ENCODE measurements around the gene ZNF330.
A peak's percentile ranks its signal among the peaks of the same experiment; 100 is the strongest.

ZNF330 gene

DNA sequence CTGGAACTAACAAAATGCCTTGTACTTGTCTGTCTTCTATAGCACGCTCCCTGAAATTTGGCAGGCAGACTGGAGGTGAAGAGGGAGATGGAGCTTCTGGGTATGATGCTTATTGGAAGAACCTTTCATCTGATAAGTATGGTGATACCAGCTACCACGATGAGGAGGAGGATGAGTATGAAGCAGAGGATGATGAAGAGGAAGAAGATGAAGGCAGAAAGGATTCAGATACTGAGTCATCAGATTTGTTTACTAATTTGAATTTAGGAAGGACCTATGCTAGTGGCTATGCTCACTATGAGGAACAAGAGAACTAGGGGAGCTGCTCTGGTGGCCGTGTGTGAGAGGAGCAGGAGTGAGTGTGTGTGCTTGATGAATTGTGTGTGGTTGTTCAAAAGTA, 13.0 kb downstream of the ZNF330 start:
- DNase-seq (ENCODE audit: low read depth): no peak

DNA sequence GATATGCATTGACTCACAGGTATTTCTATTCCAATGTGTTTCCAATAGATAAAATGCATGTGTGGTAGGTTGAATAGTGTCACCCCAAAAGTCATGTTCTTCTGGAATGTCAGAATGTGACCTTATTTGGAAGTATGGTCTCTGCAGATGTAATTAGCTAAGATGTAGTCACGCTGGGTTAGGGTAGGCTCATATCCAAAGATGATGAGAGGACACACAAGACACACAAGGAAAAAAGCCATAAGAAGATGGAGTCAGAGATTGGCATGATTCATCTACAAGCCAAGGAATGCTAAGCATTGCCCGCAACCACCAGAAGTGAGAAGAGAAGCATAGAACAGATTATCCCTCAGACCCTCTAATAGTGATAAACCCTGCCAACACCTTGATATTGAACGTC, 17.5 kb downstream of the ZNF330 start:
- DNase-seq (ENCODE audit: low read depth): no peak

DNA sequence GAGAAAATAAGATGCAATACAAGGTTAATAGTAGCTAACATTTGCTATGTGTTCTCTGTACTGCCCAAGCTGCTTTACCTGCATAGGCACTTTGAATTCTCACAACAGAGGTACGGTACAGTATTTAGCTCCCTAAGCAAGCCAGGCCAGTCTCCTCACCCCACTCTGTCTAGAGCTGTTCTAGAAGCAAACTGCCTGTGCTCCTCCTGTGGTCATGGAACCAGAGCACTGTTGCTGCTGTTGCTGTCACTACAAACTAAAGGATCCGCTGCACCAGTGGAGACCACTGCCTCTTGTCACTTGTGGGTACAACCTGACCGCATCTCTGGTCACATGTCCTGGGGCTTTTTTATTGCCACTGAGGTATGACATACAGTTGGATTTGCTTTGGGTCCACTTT, 19.6 kb downstream of the ZNF330 start:
- no peak for DNase-seq (ENCODE audit: low read depth)

DNA sequence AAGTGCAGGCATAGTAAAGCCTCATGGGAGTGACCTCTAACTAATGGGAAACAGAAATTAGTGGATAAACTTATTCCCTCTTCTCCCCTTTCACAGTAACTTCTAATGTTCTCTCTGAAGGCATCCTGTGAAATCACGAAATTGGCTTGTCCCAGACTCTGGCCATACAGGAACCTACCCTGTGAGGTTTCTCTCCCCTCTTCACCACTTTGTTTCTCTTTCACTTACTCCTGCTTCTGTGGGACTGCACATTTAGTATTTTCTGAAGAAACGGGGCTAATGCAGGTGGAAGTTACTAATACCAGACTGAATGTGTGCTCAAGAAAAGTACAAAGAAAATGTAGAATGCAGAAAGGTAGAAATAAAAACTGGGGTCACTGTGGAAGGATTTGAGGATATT, 20.0 kb downstream of the ZNF330 start:
- DNase-seq (ENCODE audit: low read depth): no peak

DNA sequence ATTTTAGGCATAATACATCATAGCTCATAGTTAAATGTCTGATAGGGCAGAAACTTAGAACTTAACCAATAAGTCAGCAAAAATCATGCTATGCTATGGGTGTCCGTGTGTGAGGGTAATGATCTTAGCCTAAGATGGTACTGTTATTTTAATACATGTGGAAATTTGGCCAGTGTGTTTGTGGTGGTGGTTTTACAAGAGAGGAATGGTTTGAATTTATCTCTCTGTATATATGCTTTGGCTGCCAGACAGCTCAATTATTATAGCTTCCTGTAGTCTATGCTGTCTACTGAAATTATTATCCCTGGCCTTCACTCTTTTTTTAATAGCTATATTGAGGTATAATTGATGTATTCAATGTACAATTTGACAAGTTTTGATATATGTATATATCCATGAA, 21.3 kb downstream of the ZNF330 start:
- no peak for DNase-seq (ENCODE audit: low read depth)

DNA sequence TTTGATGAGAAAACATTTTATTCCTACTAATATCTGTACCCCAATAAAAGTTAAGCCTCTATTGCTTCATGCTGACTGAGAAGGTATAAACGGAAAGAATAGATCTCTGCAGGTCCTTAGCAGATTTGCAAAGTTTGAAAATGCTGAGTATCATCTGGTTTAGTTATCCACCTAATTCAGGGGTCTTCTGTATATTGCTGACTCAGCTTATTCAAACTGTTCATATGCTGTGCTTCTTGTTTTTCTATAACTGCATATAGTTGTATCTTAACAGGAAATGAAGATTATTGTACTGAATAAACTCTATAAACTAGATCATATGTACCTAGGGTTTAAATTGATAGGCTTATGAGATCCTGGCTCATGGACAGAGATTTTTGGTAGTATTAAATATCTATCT, 23.7 kb downstream of the ZNF330 start:
- no peak for DNase-seq (ENCODE audit: low read depth)

DNA sequence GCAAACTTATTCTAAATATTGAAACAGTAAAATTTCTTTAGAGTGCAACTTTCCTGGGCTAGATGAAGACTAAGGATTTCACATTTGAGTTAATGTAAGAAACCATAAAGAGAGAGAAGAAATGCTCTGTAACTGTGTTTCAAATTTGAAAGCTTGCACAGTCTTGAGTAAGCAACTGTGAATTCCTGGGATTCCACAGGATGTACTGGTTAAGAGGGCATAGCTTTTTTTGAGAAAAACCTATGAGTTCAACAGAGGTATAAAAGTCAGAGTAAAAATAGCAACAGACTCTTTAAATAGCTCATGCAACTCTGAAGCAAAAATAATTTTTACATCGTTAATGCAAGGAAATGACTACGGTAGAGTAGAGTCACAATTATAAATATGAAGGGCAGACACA, 25.5 kb downstream of the ZNF330 start:
- peak; percentile 58 for DNase-seq (ENCODE audit: low read depth)

DNA sequence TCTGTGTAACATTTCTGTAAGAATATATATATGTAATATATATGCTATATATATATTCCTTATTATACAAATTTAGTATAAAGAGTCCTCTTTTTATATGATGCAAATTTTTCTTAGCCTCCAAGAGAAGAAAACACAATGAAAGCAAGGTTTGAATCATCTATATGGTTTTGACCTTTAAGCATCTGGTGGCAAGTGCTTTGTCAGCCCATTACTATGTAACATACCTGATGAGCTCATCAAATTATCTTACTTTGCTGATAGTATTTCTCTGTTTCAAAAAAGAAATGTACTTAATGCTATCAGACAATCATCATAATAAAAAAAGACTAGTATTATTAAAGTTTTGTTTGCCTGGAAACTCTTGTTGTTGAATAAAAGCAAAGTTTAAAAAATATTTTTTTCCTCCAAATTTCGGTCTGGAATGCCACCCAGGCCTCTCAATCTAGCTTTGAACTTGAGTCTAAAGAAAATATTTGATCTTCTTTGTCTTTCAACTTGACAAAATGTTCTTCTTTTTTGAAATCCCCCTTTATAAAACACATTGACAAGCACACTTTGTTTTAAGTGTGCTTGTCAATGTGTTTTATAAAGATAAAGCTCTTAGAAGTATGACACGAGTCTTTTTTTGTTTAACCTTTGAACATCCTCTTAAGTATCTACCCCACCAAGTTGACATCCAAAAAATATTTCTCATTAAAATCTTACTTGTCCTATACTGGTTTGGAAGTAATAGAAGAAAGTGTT, 26.2 kb downstream of the ZNF330 start:
- no peak for DNase-seq (ENCODE audit: low read depth)

DNA sequence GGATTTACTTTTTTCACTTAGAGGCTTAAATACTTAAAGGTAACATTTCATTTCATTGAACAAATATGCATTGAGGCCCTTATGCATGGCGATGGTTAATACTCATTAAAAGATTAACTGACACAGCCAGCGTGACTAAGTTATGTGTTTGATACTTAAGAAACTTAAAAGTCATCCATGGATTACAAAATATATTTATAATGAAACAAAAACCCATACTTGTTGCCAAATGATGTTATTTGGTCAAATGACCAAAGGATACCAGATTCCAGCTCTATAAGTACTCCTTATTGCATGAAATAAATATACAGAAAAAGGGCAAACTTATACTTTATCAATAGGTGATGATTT, 26.7 kb downstream of the ZNF330 start:
- no peak for DNase-seq (ENCODE audit: low read depth)

DNA sequence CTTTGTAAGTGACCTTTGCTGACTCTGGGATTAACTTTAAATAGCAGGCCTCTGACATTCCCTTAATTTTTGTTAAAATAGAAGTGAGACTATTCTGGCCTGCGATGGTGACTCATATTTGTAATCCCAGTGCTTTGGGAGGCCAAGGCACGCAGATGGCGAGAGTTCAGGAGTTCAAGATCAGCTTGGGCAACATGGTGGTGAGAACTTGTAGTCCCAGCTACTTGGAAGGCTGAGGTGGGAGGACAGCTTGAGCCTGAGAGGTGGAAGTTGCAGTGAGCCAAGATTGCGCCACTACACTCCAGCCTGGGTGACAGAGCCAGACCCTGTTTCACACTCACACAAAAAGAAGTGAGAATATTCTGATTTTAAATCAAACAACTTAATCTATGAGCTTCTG, 27.3 kb downstream of the ZNF330 start:
- peak; percentile 63 for DNase-seq (ENCODE audit: low read depth)

DNA sequence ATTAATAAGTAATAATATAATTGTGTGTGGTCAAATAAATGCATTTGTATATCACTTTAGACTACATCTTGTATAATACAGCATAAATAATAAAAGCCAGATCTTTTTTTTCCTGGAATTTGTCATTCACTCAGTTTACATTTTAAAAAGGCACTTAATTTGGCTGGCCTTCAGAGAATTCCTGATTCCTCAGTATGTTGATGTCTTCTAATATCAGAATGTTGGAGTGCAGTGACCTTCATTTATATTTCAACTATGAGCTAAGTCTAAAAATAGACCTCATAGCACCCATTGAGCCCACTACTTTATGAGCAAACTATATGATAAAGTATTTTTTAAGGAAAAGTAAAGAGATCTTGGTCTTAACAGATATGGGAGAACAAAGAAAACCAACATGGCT, 27.8 kb downstream of the ZNF330 start:
- DNase-seq (ENCODE audit: low read depth): no peak

DNA sequence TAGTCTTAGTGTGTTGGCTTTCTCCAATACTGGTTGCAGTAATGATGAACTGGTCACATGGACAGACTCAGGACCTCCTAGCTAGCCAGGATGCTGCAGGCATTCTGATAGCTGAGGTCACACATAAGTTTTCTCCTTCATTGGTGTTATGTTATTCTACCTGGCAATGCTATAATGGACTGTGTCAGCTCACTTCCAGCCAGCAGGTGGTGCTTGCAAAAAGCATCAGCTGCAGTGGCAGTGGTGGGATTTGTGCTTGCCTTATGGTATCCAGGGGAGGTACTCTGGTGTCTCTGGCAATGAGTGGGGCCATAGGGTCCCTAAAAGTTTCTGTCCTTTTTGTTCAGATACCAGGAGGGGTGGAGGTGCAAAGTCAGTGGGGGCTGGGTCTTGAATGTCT, 33.6 kb downstream of the ZNF330 start:
- no peak for DNase-seq (ENCODE audit: low read depth)

DNA sequence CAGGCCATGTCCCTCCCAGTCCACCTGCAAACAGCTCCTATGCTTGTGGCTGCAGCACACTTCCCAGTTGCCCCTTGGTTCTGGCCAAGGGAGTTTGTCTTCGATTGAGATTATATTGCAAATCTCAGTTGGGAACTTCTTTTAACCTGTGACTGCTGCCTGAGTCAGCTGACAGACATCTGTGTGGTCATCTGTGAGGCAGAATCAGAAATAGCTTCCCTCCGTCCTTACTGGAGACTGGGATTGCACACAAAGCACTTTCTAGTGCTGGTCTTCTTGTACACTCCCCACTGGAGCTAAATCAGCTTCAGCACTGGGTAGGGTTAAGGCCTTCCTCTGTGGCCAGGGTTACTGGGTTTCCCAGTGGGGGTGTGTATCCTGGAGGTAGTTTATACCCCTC, 34.3 kb downstream of the ZNF330 start:
- no peak for DNase-seq (ENCODE audit: low read depth)

DNA sequence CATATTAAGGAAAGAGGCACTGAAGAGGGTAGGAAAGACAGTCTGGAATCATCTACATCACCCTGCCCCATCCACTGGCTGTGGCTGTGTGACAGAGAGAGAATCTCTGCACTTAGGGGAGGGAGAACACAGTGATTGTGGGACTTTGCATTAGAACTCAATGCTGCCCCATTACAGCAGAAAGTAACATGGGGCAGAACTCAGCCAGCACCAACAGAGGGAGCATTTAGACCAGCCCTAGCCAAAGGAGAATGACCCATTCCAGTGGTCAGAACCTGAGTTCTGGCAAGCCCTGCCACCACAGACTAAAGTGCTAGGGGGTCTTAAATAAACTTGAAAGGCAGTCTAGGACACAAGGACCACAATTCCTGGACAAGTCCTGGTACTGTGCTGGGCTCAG, 37.9 kb downstream of the ZNF330 start:
- DNase-seq (ENCODE audit: low read depth): no peak

DNA sequence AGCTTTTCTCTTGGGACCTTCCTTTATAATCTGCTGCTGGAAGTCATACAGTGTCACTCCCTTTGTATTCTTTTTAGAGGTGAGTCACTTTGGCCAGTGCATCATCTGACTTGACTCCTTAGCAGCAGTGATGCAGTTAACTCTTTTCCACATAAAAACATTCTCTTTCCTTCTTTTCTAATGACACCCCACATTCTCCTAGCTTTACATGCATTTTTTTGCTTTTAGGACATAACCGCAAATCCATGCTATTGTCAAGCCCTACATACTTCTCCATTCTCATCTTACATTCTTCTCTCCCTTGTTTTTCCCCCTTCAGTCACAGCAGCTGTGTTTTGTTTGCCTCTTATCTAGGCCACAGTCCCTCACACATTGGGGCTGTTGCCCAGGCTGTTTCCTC, 55.1 kb downstream of the ZNF330 start:
- peak; percentile 96 for DNase-seq (ENCODE audit: low read depth)

DNA sequence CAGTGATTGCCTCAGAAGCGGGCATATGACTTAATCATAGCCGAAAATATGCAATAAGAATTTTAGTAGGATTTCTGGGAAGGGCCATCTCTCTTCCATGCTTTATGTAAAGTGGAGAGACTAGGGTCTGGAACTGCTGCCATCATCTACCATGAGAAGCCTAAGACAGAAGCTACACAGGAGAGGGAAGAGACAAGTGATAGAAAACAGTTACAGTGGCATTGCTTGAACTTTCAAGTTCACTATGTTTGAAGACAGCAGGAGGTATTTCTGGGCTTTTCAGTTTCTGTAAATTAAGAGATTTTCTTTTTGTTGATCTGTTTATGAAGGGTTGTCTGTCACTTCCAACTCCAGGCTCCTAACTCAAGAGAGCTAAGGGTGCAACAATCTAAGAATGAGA, 62.5 kb downstream of the ZNF330 start:
- DNase-seq (ENCODE audit: low read depth): no peak

DNA sequence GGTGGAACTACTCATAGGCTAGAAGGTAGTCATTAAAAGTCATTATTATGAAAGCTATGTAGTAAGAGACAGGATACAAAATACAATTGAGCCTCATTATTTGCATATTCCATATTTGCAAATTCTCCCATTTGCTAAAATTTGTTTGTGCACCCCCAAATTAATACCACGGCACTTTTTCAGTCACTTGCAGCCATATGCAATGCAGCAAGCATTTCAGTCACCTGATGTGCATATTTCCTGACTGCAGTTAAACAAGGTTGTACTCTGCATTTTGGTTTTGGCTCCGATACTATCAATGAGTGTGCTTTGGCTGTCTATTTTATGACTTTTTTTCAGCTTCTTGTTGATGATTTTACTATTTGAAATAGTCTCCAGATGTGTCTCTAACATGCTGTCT, 62.9 kb downstream of the ZNF330 start:
- no peak for DNase-seq (ENCODE audit: low read depth)
